MM.1S (cell line): ENCODE measurements around the gene MAP3K2.

Experiments used
- EZH2 ChIP-seq: fragments of 300-600 bp; sonication (generic); optimal IDR thresholded peaks from 2 replicates; pipeline ENCODE3; 2017; ENCODE audit warnings: low read depth, mild to moderate bottlenecking, antibody characterized with exemption, low read length, mixed read lengths
- EZH2phosphoT487 ChIP-seq: fragments of 300-600 bp; sonication (generic); IDR thresholded peaks from 2 replicates; pipeline ENCODE4 v1.6.1; 2018; ENCODE audit warnings: antibody characterized with exemption, low read length
- TF ChIP-seq, protein P1 (sequence below): fragments of 300-600 bp; sonication (generic); IDR thresholded peaks from 2 replicates; pipeline ENCODE4 v1.5.1; 2016; ENCODE audit warnings: antibody characterized with exemption, low read length, mixed read lengths

DNA sequence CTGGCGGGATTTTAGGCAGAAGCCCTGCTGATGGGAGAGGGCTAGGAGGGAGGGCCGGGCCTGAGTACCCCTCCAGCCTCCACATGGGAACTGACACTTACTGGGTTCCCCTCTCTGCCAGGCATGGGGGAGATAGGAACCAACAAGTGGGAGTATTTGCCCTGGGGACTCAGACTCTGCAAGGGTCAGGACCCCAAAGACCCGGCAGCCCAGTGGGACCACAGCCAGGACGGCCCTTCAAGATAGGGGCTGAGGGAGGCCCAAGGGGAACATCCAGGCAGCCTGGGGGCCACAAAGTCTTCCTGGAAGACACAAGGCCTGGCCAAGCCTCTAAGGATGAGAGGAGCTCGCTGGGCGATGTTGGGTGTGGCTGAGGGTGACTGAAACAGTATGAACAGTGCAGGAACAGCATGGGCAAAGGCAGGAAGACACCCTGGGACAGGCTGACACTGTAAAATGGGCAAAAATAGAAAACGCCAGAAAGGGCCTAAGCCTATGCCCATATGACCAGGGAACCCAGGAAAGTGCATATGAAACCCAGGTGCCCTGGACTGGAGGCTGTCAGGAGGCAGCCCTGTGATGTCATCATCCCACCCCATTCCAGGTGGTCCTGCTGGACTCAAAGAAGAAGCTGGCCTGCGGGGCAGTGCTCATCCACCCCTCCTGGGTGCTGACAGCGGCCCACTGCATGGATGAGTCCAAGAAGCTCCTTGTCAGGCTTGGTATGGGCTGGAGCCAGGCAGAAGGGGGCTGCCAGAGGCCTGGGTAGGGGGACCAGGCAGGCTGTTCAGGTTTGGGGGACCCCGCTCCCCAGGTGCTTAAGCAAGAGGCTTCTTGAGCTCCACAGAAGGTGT lies 39.0 kb upstream of the MAP3K2 start:
- TF ChIP-seq, protein P1, sequence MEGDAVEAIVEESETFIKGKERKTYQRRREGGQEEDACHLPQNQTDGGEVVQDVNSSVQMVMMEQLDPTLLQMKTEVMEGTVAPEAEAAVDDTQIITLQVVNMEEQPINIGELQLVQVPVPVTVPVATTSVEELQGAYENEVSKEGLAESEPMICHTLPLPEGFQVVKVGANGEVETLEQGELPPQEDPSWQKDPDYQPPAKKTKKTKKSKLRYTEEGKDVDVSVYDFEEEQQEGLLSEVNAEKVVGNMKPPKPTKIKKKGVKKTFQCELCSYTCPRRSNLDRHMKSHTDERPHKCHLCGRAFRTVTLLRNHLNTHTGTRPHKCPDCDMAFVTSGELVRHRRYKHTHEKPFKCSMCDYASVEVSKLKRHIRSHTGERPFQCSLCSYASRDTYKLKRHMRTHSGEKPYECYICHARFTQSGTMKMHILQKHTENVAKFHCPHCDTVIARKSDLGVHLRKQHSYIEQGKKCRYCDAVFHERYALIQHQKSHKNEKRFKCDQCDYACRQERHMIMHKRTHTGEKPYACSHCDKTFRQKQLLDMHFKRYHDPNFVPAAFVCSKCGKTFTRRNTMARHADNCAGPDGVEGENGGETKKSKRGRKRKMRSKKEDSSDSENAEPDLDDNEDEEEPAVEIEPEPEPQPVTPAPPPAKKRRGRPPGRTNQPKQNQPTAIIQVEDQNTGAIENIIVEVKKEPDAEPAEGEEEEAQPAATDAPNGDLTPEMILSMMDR: no peak
- no peak for TF ChIP-seq EZH2
- TF ChIP-seq EZH2phosphoT487: no peak
